Stimulated activated naive B cell treated with anti-CD40 and anti-IgM and Interleukin-4, amounts not matched to agents 10 μg/mL and 1 μg/mL and 100 μg/mL, for 72 hours (primary cell): Measurements from ENCODE around the gene PGPEP1.
A peak's percentile ranks its signal among the peaks of the same experiment; 100 is the strongest.
"Not testable (repeated sequence)": the region's sequence is repeated elsewhere in the genome, so short reads cannot be mapped to it uniquely, and the experiment has no call there.

Experiments used
- ATAC-seq, 2 donors: fragments of 150-1000 bp; cut with Tn5 transposase; replicated peaks; 2 replicates each; pipeline ENCODE4 v1.10.0; 2021; ENCODE audit warnings: moderate library complexity in 1 of 2
- DNase-seq: peaks from one replicate; pipeline ENCODE4 v3.0.0; 2021
- H3K27ac Mint-ChIP-seq: one replicate; pipeline ENCODE4 v1.8.0; 2022; ENCODE audit warnings: mild to moderate bottlenecking, mixed read lengths
- H3K27me3 Mint-ChIP-seq, 2 donors: one replicate each; pipeline ENCODE4 v1.8.0; 2022; ENCODE audit warnings: mixed read lengths in 2 of 2
- H3K36me3 Mint-ChIP-seq, 2 donors: one replicate each; pipeline ENCODE4 v1.8.0; 2022; ENCODE audit warnings: mixed read lengths in 2 of 2, mild to moderate bottlenecking in 1 of 2
- H3K4me1 Mint-ChIP-seq, 2 donors: one replicate each; pipeline ENCODE4 v1.8.0; 2022; ENCODE audit warnings: mixed read lengths in 2 of 2, mild to moderate bottlenecking in 1 of 2
- H3K4me3 Mint-ChIP-seq, 2 donors: one replicate each; pipeline ENCODE4 v1.8.0; 2022; ENCODE audit warnings: mild to moderate bottlenecking in 2 of 2, mixed read lengths in 2 of 2, moderate library complexity in 1 of 2
- H3K9me3 Mint-ChIP-seq, 2 donors: one replicate each; pipeline ENCODE4 v1.8.0; 2022; ENCODE audit warnings: mixed read lengths in 2 of 2, mild to moderate bottlenecking in 1 of 2

The PGPEP1 gene

DNA sequence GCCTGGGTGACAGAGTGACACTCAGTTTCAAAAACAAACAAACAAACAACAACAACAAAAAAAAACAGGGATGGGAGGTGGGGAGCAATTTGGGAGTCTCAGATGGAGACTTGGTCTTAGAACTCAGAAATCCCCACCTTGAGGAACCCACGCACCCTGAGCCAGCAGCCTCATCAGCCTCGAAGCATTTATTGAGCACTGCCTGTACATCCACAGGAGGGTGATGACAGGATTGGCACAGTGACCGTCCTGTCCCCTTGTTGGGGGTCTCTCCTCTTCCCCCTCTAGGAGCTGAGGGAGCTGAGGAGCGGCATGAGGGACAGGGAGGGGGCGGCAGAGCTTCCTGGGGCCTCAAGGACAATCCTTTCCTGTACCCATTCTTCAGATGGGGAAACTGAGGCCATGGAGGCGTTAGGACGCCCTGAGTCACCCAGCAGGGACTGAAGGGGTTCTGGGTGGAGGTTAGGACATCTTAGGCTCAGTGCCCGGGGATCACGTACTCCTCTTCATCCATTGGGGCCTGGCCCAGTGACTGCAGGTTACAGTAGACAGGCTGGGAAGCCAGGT, 51.2 kb downstream of the PGPEP1 start:
- DNase-seq = no peak
- ATAC-seq = no peak
- Mint-ChIP-seq H3K4me1 (peaks cover 13 to 45% of the 10 kb centered on the region in 2 donors), H3K27ac (no peak overlapping the region), H3K9me3 (peaks cover 0 to 4% of the 10 kb centered on the region in 2 donors), H3K27me3 (peaks cover 0 to 6% of the 10 kb centered on the region in 2 donors), H3K36me3 (peaks cover 6 to 9% of the 10 kb centered on the region in 2 donors), H3K4me3 (no peak overlapping the region)

DNA sequence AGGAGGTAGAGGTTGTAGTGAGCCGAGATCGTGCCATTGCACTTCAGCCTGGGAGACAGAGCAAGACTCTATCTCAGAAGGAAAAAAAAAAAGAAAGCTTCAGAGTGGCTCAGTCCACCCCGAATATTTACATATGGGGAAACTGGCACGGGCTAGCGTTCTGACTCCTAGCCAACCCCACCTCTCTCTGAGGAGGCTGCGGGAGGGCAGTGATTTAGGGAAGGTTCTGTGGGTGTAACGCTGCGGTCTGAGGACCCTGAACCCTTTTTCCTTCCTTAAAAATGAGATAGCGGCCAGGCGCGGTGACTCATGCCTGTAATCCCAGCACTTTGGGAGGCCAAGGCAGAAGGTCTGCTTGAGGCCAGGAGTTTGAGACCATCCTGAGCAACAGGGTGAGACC, 52.0 kb downstream of the PGPEP1 start:
- H3K36me3 Mint-ChIP-seq = peaks cover 6 to 9% of the 10 kb centered on the region in 2 donors
- peak; percentile 54 for DNase-seq
- H3K4me1 Mint-ChIP-seq = peaks cover 18 to 45% of the 10 kb centered on the region in 2 donors
- peak; percentile 70 to 74 for ATAC-seq
- H3K27ac Mint-ChIP-seq = no peak overlapping the region
- H3K4me3 Mint-ChIP-seq = peak overlapping the region; percentile 14 to 57
- H3K27me3 Mint-ChIP-seq = peaks cover 0 to 6% of the 10 kb centered on the region in 2 donors
- peaks cover 0 to 4% of the 10 kb centered on the region in 2 donors for H3K9me3 Mint-ChIP-seq

DNA sequence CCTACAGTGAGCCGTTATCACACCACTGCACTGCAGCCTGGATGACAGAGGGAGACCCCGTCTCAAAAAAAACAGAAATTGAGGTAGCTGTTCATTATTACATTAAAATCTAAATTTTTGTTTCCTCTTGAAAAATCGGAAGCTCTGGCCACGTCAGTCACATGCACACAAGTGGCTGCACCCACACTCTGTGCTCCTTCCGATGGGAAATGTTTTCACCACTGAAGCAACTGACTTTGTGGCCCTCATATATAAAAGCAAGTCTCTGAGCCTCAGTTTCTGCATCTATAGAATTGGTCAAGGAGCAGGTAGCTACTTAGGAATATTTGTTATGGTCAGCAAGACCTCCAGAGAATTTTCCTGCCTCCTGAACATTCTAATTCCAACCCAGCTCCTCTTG, 52.5 kb downstream of the PGPEP1 start:
- no peak for ATAC-seq
- Mint-ChIP-seq H3K36me3 (peaks cover 9% of the 10 kb centered on the region in 2 donors), H3K4me3 (peak overlapping the region in 1 of 2 donors; percentile 57), H3K27ac (no peak overlapping the region), H3K9me3 (peaks cover 0 to 4% of the 10 kb centered on the region in 2 donors), H3K27me3 (peaks cover 0 to 11% of the 10 kb centered on the region in 2 donors), H3K4me1 (peaks cover 22 to 45% of the 10 kb centered on the region in 2 donors)
- no peak for DNase-seq

DNA sequence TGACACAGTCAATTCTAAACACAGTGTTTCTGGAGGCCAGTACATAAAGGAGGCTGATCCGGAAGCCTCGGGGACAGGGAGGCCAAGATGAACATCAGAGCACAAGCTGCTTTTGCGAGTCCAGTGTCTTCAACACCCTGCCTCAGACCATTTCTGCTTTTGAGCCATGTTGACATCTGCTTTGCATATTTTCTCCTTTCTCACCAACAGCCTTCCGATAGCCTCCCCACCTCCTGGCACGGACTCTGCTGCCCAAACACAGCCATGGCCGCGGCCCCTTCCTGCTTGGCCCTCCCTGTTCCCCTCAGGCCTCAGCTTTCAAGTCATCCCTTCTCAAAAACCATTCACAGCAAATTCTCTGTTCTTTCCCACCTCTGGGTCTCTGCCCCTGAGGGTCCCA, 53.4 kb downstream of the PGPEP1 start:
- peaks cover 0 to 12% of the 10 kb centered on the region in 2 donors for H3K27me3 Mint-ChIP-seq
- peak overlapping the region in 1 of 2 donors; percentile 26 for H3K4me3 Mint-ChIP-seq
- H3K9me3 Mint-ChIP-seq = peaks cover 0 to 4% of the 10 kb centered on the region in 2 donors
- no peak for DNase-seq
- H3K36me3 Mint-ChIP-seq = peaks cover 9% of the 10 kb centered on the region in 2 donors
- no peak for ATAC-seq
- no peak overlapping the region for H3K27ac Mint-ChIP-seq
- H3K4me1 Mint-ChIP-seq = peaks cover 21 to 42% of the 10 kb centered on the region in 2 donors

DNA sequence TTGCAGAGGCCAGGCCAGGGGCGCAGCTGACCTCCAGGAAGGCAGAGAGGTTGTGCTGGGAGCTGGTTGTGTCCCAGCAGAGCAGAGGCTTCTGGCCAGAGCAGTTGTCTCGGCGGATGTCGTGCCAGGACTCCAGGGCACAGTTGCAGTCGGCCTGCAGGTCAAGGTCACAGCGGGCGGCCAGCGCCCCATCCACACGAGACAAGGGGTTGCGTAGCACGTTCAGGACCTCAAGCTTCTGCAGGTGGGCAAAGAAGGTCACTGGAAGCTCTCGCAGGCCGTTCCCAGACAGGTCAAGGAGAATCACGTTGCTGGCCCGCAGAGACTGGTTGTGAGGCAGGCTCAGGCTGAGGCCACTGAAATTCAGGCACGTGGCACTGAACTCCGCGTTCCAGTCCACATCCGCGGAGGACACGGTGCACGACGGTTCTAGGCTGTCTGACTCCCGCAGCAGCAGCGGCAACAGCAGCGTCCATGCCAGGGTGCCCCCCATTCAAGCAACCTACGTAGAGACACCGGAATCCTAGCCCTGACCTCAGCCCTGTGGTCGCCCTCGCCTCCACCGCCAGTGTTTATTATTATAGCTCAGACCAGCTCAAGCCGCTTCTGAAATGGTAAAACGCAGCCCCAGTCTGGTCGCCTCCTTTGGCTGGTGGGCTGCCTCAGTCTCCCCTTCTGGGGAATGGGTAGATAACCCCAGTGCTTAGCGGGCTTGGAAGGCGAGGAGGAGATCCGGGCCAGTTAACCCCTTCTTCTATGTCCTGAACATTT, 56.3 kb downstream of the PGPEP1 start:
- Mint-ChIP-seq H3K27ac (no peak overlapping the region), H3K4me1 (peaks cover 29 to 50% of the 10 kb centered on the region in 2 donors), H3K4me3 (peak overlapping the region in 1 of 2 donors; percentile 86), H3K36me3 (peaks cover 0 to 2% of the 10 kb centered on the region in 2 donors), H3K27me3 (peaks cover 0 to 6% of the 10 kb centered on the region in 2 donors), H3K9me3 (no peaks in the 10 kb centered on the region)
- DNase-seq (no peak), ATAC-seq (no peak)

DNA sequence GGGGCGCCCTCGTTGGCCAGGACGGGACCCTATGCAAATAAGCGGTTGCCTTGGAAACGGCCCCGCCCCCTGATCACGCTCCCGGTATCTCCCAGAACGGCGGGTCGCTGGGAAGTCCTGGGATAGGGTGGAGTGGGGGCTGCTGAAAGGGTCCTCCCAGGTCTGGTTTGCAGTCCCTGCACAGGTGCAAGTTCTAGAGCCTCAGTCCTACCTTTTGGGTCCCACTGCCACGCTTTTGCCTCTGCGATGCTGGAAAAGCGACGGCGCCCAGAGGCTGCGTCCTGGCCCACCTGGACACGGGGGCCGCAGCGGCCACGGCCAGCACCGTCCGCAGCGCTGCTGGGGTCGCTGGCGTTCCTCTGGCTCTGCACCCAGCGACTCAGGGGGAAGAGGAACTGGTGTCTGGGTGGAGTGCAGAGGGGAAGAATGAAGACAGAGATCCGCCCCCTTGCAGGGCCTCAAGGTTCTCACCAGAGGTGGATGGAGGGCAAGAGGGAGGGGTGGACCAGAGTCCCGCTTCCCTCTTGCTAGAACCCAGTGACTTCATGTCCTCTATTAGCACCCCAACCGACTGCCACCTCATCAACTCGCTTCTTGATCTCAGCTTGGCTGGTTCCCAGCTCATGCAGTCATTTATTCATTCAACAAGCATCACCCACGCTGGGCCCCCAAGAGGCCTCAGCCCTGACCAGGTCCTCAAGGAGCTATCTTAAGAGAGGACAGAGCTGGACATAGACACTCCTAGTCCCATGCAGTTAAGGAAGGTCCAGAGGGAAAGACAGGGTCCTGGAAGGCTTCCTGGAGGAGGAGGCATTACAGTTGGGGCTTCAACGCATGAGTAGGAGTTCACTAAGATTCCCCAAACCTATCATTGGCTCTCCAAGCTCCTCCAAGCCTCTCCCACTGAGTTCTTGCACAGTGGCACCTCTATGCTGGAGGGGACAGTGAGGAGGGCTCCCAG, 57.1 kb downstream of the PGPEP1 start, which contains the start of gene LRRC25:
Gene LRRC25 (minus strand): TSS at position 381 of the 961 bp plus-strand sequence. CDS start 659 bp downstream, outside the sequence.
- Mint-ChIP-seq H3K9me3 (no peaks in the 10 kb centered on the region), H3K4me3 (peak within 1 kb of the TSS; percentile 69 to 86), H3K36me3 (peaks cover 0 to 2% of the 10 kb centered on the region in 2 donors), H3K27me3 (peaks cover 0 to 6% of the 10 kb centered on the region in 2 donors), H3K4me1 (peaks cover 30 to 53% of the 10 kb centered on the region in 2 donors), H3K27ac (peak within 1 kb of the TSS; percentile 90)
- ATAC-seq = peak; percentile 86 to 93
- DNase-seq = peak; percentile 64

DNA sequence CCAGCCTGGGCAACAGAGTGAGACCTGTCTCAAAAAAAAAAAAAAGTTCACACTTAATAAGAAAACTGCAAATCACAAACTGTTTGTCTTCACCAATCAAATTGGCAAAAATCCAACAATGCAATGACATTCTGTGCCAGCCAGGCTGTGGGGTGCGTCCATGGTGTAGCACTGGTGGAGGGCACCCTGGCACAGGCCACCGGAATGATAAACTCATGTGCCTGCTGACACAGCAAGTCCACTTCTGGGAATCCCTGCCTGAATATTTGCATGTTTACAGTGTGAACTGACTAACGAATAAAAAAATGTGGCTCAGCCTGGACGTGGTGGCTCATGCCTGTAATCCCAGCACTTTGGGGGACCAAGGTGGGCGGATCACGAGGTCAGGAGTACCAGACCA, 58.6 kb downstream of the PGPEP1 start:
- DNase-seq (no peak), ATAC-seq (no peak)
- Mint-ChIP-seq H3K4me3 (no peak overlapping the region), H3K36me3 (peaks cover 0 to 2% of the 10 kb centered on the region in 2 donors), H3K9me3 (no peaks in the 10 kb centered on the region), H3K27me3 (peaks cover 0 to 6% of the 10 kb centered on the region in 2 donors), H3K27ac (no peak overlapping the region), H3K4me1 (peaks cover 35 to 53% of the 10 kb centered on the region in 2 donors)

DNA sequence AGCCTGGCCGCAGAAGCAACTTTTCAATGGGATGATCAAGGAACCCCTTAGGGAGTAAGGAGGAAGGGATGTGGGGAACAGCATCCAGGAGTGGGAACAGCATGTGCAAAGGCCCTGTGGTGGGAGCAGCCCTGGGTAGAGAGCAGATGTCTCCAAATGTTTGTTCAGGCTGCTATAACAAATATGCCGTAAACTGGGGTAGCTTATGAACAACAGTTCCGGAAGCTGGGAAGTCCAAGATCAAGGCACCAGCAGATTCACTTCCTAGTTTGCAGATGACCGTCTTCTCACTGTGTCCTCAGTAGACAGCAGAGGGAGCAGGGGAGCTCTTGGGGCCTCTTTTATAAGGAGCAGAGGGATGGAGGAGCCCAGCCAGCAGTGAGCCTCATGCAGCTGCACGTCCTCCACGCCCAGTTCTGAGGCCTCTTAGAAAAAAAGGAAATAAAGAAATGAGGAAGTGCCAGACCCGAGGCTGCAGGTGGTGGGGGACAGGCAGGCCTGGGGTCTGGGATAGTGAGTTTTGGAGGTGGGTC, 61.2 kb downstream of the PGPEP1 start:
- peaks cover 0 to 2% of the 10 kb centered on the region in 2 donors for H3K36me3 Mint-ChIP-seq
- H3K27me3 Mint-ChIP-seq = peaks cover 0 to 6% of the 10 kb centered on the region in 2 donors
- peak overlapping the region; percentile 91 for H3K27ac Mint-ChIP-seq
- H3K4me1 Mint-ChIP-seq = peaks cover 33 to 49% of the 10 kb centered on the region in 2 donors
- DNase-seq = peak; percentile 66
- H3K4me3 Mint-ChIP-seq = peak overlapping the region; percentile 48 to 55
- ATAC-seq = peak; percentile 73 to 85
- H3K9me3 Mint-ChIP-seq = no peaks in the 10 kb centered on the region

DNA sequence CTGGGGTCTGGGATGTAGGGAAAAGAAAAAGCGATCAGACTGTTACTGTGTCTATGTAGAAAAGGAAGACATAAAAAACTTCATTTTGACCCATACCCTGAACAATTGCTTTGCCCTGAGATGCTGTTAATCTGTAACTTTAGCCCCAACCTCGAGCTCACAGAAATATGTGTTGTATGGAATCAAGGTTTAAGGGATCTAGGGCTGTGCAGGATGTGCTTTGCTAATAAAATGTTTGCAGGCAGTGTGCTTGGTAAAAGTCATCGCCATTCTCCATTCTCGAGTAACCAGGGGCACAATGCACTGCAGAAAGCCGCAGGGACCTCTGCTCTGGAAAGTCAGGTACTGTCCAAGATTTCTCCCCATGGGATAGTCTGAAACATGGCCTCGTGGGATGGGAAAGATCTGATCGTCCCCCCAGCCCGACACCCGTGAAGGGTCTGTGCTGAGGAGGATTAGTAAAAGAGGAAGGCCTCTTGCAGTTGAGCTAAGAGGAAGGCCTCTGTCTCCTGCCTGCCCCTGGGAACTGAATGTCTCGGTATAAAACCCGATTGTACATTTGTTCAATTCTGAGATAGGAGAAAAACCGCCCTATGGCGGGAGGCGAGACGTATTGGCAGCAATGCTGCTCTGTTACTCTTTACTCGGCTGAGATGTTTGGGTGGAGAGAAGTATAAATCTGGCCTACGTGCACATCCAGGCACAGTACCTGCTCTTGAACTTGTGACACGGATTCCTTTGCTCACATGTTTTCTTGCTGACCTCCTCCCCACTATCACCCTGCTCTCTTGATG, 62.3 kb downstream of the PGPEP1 start:
- Mint-ChIP-seq H3K4me3 (peak overlapping the region in 1 of 2 donors; percentile 32), H3K4me1 (peaks cover 25 to 46% of the 10 kb centered on the region in 2 donors), H3K27ac (peak overlapping the region; percentile 91)
- not testable (repeated sequence) for ATAC-seq, H3K36me3 Mint-ChIP-seq, H3K27me3 Mint-ChIP-seq, DNase-seq, H3K9me3 Mint-ChIP-seq

DNA sequence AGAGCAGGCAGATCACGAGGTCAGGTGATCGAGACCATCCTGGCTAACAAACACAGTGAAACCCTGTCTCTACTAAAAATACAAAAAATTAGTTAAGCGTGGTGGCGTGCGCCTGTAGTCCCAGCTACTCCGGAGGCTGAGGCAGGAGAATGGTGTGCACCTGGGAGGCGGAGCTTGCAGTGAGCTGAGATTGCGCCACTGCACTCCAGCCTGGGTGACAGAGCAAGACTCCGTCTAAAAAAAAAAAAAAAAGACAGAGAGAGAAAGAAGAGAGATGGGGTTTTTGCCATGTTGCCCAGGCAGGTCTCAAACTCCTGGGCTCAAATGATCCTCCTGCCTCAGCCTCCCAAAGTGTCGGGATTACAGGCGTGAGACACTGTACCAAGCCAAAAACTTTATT, 65.4 kb downstream of the PGPEP1 start:
- peaks cover 30 to 54% of the 10 kb centered on the region in 2 donors for H3K4me1 Mint-ChIP-seq
- ATAC-seq, H3K9me3 Mint-ChIP-seq, H3K36me3 Mint-ChIP-seq, H3K4me3 Mint-ChIP-seq, H3K27ac Mint-ChIP-seq, H3K27me3 Mint-ChIP-seq, DNase-seq: not testable (repeated sequence)

DNA sequence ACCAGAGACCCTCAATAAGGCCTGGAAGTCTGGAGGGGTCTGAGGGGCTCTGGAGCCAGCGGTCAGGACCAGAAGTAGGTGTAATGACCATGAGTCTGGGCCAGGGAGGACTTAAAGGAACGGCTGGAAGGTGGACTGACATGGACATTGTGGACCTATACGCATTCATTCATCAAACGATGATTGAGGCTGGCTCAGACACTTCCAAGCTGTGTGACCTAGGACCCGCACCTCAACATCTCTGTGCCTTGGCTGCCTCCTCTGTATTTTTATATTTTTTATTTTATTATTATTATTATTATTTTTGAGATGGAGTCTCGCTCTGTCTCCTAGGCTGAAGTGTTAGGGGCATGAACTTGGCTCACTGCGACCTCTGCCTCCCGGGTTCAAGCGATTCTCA, 66.4 kb downstream of the PGPEP1 start:
- H3K36me3 Mint-ChIP-seq = no peaks in the 10 kb centered on the region
- no peak overlapping the region for H3K27ac Mint-ChIP-seq
- H3K9me3 Mint-ChIP-seq = no peaks in the 10 kb centered on the region
- H3K27me3 Mint-ChIP-seq = peaks cover 3 to 9% of the 10 kb centered on the region in 2 donors
- ATAC-seq (no peak), DNase-seq (no peak)
- H3K4me3 Mint-ChIP-seq = no peak overlapping the region
- H3K4me1 Mint-ChIP-seq = peaks cover 22 to 46% of the 10 kb centered on the region in 2 donors

DNA sequence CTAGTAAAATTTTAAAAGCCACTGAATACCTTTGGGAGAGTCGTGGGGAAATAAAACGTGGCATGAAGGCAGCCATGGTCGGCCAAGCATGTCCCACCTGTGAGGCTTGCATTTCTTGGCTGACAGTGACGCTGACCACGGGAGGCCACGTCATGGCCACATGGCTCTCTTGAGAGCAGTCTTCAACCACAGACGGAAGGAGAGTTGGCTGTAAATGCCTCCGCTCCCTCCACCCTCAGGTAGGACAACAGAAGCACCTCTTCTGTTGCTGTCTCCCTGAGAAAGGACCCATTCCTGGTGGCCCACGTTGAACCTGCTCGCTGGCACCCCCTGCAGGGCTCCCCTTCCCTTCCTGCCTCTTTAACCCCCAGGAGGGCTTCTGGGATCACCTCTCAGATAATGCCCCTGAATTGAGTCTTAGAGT, 67.7 kb downstream of the PGPEP1 start:
- Mint-ChIP-seq H3K27me3 (peaks cover 17 to 22% of the 10 kb centered on the region in 2 donors), H3K36me3 (no peaks in the 10 kb centered on the region), H3K4me1 (peaks cover 14 to 33% of the 10 kb centered on the region in 2 donors), H3K9me3 (no peaks in the 10 kb centered on the region), H3K27ac (peak overlapping the region; percentile 80), H3K4me3 (peak overlapping the region in 1 of 2 donors; percentile 39)
- DNase-seq (peak; percentile 89), ATAC-seq (peak; percentile 97)
